Stimulated activated CD8-positive, alpha-beta memory T cell treated with anti-CD3 and anti-CD28 coated beads, Interleukin-7, amount 100 ng/mL, for 48 hours (primary cell): ENCODE results near the gene DYNLT4.
"Not testable (repeated sequence)": the region's sequence is repeated elsewhere in the genome, so short reads cannot be mapped to it uniquely, and the experiment has no call there.

ENCODE experiments used
- DNase-seq, 2 donors: peaks; one replicate each; pipeline ENCODE4 v3.0.0-alpha.2; 2020; ENCODE audit warnings: low read depth in 1 of 2; ENCODE audit errors: extremely low read depth in 1 of 2

DYNLT4 gene

GRCh38 chr1:44775078-44775929 is 31.8 kb downstream of the DYNLT4 start, which contains the start of gene RPS8:
RPS8 (plus strand) TSS chr1:44775540; CDS start chr1:44775597, 57 bp downstream.
- peak; percentile 69 to 88 for DNase-seq

DNA sequence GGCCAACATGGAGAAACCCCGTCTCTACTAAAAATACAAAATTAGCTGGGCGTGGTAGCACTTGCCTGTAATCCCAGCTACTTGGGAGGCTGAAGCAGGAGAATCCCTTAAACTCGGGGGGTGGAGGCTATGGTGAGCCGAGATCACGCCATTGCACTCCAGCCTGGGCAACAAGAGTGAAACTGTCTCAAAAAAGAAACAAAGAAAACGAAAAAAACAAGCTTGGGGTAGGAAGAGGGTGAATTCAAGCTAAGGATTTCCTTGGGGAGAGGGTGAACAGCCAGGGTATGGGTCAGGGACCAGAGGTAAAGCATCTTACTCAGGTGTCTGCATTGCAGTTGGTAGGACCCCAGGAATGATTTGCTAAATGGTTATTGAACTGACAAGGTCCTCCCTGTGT is 40.7 kb downstream of the DYNLT4 start:
- DNase-seq, result not testable (repeated sequence)

DNA sequence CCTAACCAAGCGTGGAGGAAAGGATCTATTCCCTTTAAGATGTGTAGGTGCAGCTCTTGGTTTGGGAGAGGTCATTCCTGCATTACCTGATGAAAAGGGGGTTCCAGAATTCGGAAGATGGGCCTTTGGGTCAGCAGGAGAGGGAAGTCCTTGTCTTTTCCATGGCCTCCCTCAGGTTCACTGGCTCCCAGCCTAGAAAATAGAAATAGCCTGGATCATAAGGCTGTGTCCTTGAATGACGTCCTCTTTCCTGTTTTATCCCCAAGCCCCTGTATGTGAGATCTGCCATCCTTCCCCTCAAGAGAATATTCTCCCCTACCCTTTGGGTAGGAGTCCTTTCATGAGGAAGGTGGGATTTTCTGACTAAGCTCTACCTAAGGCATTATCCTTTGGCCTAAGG is 46.3 kb downstream of the DYNLT4 start:
- no peak for DNase-seq

GRCh38 chr1:44759077-44759476 is 48.1 kb downstream of the DYNLT4 start:
- DNase-seq, result no peak

DNA sequence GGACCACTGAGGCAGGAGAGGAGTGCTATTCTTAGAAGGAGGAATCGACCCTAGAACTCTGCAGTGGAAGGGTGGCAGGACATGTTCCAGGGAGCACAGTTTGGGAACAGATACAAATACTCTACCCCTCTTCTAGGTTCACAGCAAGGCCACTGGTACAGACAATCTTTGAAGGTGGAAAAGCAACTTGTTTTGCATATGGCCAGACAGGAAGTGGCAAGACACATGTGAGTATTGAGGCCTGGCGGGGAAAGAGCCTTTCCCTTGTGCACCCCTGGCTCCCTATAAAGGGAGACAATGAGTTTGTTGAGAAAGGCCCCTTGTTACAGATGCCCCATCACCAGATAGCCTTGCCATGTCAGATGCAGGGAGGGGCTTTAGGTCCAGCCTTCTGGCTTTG is 49.7 kb downstream of the DYNLT4 start:
- DNase-seq, result no peak
